ENCODE measurements around the gene HPSE2. TPM values are rescaled to one million over a fixed set of nuclear protein-coding genes. Genes with fewer than 3 reads are reported as not detected.
A peak's percentile ranks its signal among the peaks of the same experiment; 100 is the strongest.

HPSE2 gene
- total RNA-seq, 1 experiment from 2014 or later, result 0.03 TPM

GRCh38 chr10:98957801-98958200 is 277.9 kb downstream of the HPSE2 start:
- no peak for DNase-seq (ENCODE audit: low read depth, low spot score)
- in situ Hi-C loops (cut with HindIII; ENCODE audit: low pct_unique_long_range_greater_than_20kb, low sequenced_read_pairs), result no loop called here

GRCh38 chr10:98956576-98957260 is 278.9 kb downstream of the HPSE2 start:
- in situ Hi-C loops (cut with HindIII; ENCODE audit: low pct_unique_long_range_greater_than_20kb, low sequenced_read_pairs), result no loop called here
- no peak for DNase-seq (ENCODE audit: low read depth, low spot score)

- in situ Hi-C loops (cut with HindIII; ENCODE audit: low pct_unique_long_range_greater_than_20kb, low sequenced_read_pairs), result no loop called here
- no peak for DNase-seq (ENCODE audit: low read depth, low spot score)
Measured at GRCh38 chr10:98953251-98953650, 282.4 kb downstream of the HPSE2 start.

- no peak for DNase-seq (ENCODE audit: low read depth, low spot score)
- in situ Hi-C loops (cut with HindIII; ENCODE audit: low pct_unique_long_range_greater_than_20kb, low sequenced_read_pairs), result no loop called here
Measured at GRCh38 chr10:98951269-98952000, 284.2 kb downstream of the HPSE2 start.

GRCh38 chr10:98950106-98950505 is 285.5 kb downstream of the HPSE2 start:
- in situ Hi-C loops (cut with HindIII; ENCODE audit: low pct_unique_long_range_greater_than_20kb, low sequenced_read_pairs), result no loop called here
- no peak for DNase-seq (ENCODE audit: low read depth, low spot score)

GRCh38 chr10:98949306-98949705 is 286.3 kb downstream of the HPSE2 start:
- DNase-seq (ENCODE audit: low read depth, low spot score), result no peak
- in situ Hi-C loops (cut with HindIII; ENCODE audit: low pct_unique_long_range_greater_than_20kb, low sequenced_read_pairs), result no loop called here

- DNase-seq (ENCODE audit: low read depth, low spot score), result no peak
- in situ Hi-C loops (cut with HindIII; ENCODE audit: low pct_unique_long_range_greater_than_20kb, low sequenced_read_pairs), result no loop called here
Measured at GRCh38 chr10:98943681-98944080, 292.0 kb downstream of the HPSE2 start.

- in situ Hi-C loops (cut with HindIII; ENCODE audit: low pct_unique_long_range_greater_than_20kb, low sequenced_read_pairs), result no loop called here
- DNase-seq (ENCODE audit: low read depth, low spot score), result no peak
Measured at GRCh38 chr10:98929709-98930108, 305.9 kb downstream of the HPSE2 start.

- in situ Hi-C loops (cut with HindIII; ENCODE audit: low pct_unique_long_range_greater_than_20kb, low sequenced_read_pairs), result no loop called here
- DNase-seq (ENCODE audit: low read depth, low spot score), result no peak
Measured at GRCh38 chr10:98925651-98926050, 310.0 kb downstream of the HPSE2 start.

- in situ Hi-C loops (cut with HindIII; ENCODE audit: low pct_unique_long_range_greater_than_20kb, low sequenced_read_pairs), result no loop called here
- DNase-seq (ENCODE audit: low read depth, low spot score), result no peak
Measured at GRCh38 chr10:98924526-98924925, 311.1 kb downstream of the HPSE2 start.

- DNase-seq (ENCODE audit: low read depth, low spot score), result no peak
- in situ Hi-C loops (cut with HindIII; ENCODE audit: low pct_unique_long_range_greater_than_20kb, low sequenced_read_pairs), result no loop called here
Measured at GRCh38 chr10:98921316-98921715, 314.3 kb downstream of the HPSE2 start.

- in situ Hi-C loops (cut with HindIII; ENCODE audit: low pct_unique_long_range_greater_than_20kb, low sequenced_read_pairs), result no loop called here
- DNase-seq (ENCODE audit: low read depth, low spot score), result no peak
Measured at GRCh38 chr10:98920807-98921206, 314.8 kb downstream of the HPSE2 start.

GRCh38 chr10:98920360-98920759 is 315.3 kb downstream of the HPSE2 start:
- DNase-seq (ENCODE audit: low read depth, low spot score), result no peak
- in situ Hi-C loops (cut with HindIII; ENCODE audit: low pct_unique_long_range_greater_than_20kb, low sequenced_read_pairs), result no loop called here

GRCh38 chr10:98919899-98920298 is 315.8 kb downstream of the HPSE2 start:
- in situ Hi-C loops (cut with HindIII; ENCODE audit: low pct_unique_long_range_greater_than_20kb, low sequenced_read_pairs), result no loop called here
- DNase-seq (ENCODE audit: low read depth, low spot score), result no peak

GRCh38 chr10:98917828-98918227 is 317.8 kb downstream of the HPSE2 start:
- in situ Hi-C loops (cut with HindIII; ENCODE audit: low pct_unique_long_range_greater_than_20kb, low sequenced_read_pairs), result no loop called here
- no peak for DNase-seq (ENCODE audit: low read depth, low spot score)

- in situ Hi-C loops (cut with HindIII; ENCODE audit: low pct_unique_long_range_greater_than_20kb, low sequenced_read_pairs), result no loop called here
- DNase-seq (ENCODE audit: low read depth, low spot score), result peak; percentile 68
Measured at GRCh38 chr10:98916526-98917125, 319.0 kb downstream of the HPSE2 start.

- DNase-seq (ENCODE audit: low read depth, low spot score), result no peak
- in situ Hi-C loops (cut with HindIII; ENCODE audit: low pct_unique_long_range_greater_than_20kb, low sequenced_read_pairs), result no loop called here
Measured at GRCh38 chr10:98915911-98916310, 319.7 kb downstream of the HPSE2 start.

- in situ Hi-C loops (cut with HindIII; ENCODE audit: low pct_unique_long_range_greater_than_20kb, low sequenced_read_pairs), result no loop called here
- DNase-seq (ENCODE audit: low read depth, low spot score), result no peak
Measured at GRCh38 chr10:98910546-98910945, 325.1 kb downstream of the HPSE2 start.

GRCh38 chr10:98910048-98910447 is 325.6 kb downstream of the HPSE2 start:
- in situ Hi-C loops (cut with HindIII; ENCODE audit: low pct_unique_long_range_greater_than_20kb, low sequenced_read_pairs), result no loop called here
- DNase-seq (ENCODE audit: low read depth, low spot score), result peak; percentile 79
